T-helper 2 cell treated with Interferon-gamma antibody and Interleukin-4, amounts not matched to agents 100 ng/mL and 5 ng/mL, for 36 hours (primary cell): ENCODE data around the gene ARRDC1. TPM values are rescaled to one million over a fixed set of nuclear protein-coding genes. Genes with fewer than 3 reads are reported as not detected.

Source experiments
- intact Hi-C: fragments of 100-400 bp; cut with micrococcal nuclease; formaldehyde crosslinking; loops from one replicate; pipeline ENCODE4 v1.15.1; 2023
- total RNA-seq: library from RNA; stranded (reverse); gene quantifications from 2 replicates; pipeline ENCODE4 v1.2.3, GENCODE V29; 2022

Gene ARRDC1
- total RNA-seq, 1 donor from 2014 or later: 67.4 TPM

DNA sequence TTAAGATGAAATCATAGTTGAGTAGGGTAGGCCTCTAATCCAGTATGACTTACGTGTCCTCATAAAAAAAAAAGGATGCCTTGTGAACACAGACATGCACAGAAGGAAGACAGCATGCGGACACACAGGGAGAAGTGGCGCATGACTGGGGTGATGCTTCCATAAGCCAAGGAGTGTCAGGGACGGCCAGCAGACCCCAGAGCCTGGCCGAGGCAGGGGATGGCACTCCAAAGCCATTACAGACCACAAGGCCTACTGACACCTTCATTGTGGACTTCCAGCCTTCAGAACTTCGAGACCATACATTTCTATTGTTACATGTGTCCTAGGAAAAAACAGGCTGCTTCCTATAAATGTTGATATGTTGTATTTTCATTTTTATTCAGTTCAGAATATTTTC is 33.2 kb downstream of the ARRDC1 start:
- intact Hi-C loops: loop anchor here (1.0 kb wide), 1 partner anchor 19 kb away; the partner anchor contains the start of gene EHMT1

DNA sequence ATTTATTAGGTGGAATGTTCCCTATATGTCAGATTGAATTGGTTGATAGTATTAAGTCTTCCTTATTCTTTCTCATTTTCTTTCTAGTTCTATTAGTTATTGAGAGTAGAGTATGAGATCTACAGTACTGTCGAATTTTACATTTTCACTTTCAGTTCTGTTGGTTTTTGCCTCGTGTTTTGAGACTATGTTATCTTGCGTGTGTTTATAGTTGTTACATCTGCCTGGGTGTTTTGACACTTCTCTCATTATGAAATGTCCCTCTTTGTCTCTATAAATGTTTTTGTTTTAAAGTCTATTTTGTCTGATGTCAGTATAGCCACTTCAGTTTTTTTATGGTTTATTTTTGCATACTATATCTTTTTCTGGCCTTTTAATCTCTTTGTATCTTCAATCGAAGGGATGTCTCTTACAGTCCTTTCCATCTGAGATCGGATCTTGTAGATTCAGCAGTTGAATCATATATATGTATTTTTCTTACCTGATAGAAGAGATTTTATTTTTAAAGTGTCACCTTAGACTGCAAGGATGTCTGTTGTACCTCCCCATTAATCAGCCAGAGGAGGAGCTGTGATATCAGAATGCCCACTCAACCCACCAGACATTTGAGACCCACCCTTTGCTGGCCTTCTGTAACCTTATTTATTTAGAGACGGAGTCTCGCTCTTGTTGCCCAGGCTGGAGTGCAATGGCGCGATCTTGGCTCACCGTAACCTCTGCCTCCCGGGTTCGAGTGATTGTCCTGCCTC is 34.0 kb downstream of the ARRDC1 start:
- intact Hi-C loops: loop anchor here (1.0 kb wide), 1 partner anchor 20 kb away; the partner anchor contains the start of gene EHMT1

DNA sequence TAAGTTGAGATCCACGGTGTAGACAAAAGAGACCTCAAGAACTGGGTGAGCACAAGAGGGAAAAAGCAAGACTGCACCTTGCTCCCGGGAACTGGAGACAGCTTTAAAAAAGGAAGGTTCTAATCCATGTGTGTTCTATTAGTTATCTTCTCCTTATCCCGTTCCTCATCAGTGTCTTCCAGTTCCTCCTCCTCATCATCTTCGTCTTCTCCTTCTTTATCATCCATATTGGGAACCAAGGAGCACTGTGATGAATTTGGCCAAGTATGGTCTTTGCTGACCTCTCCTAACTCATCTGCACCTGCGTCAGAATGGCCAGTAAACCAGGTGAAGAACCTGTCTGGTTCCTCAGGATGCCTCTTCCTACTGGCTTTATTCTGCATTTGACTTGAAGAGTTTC is 35.4 kb downstream of the ARRDC1 start:
- intact Hi-C loops: no loop called here

DNA sequence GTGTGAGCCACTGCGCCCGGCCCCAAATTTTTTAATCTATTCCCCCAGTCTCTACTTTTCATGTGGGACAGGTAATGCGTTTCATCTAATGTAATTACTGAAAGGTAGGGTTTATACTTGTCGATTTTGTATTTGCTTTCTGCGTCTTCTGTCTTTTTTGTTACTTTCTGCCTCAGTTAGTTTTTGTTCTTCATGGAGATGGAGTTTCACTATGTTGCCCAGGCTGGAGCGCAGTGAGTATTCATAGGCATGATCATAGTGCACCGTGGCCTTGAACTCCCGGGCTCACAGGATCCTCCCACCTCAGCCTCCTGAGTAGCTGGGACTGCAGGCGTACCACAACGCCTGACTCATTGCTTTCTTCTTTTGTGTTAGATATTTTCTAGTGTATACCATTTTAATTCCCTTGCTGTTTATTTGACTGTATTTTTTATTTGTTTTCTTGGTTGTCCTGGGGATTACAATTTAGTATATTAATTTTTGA is 36.7 kb downstream of the ARRDC1 start:
- intact Hi-C loops: no loop called here

DNA sequence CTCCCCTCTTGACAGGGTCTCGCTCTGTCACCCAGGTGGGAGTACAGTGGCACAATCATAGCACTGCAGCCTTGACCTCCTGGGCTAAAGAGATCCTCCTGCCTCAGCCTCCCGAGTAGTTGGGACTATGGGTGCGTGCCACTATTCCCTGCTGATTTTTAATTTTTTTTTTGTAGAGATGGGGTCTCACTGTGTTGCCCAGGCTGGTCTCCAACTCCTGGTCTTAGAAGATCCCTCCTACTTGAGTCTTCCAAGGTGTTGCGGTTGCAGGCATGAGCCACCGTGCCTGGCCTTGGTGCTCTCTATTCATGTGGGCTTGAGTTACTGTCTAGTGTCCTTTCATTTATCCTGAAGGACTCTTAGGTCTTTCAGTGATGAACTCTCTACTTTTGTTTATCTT is 37.4 kb downstream of the ARRDC1 start:
- intact Hi-C loops: no loop called here

DNA sequence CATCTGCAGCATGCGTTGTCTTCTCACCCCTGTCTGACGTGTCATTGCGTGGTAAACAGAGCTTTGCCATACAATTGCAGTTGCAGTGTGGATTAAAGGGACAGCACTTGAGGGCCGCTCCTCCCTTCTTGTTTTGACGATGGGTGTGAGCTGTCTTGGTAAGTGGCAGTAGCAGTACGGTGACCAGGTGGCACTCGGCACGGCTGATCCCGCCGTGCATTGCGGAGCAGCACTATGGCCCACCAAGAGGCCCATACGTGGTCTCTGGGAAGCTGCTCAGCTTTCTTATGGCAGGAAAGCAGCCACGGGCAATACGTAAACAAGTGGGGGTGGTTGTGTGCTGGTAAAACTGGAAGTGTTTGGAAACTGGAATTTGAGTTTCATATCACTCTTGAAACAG is 38.4 kb downstream of the ARRDC1 start:
- intact Hi-C loops: no loop called here

DNA sequence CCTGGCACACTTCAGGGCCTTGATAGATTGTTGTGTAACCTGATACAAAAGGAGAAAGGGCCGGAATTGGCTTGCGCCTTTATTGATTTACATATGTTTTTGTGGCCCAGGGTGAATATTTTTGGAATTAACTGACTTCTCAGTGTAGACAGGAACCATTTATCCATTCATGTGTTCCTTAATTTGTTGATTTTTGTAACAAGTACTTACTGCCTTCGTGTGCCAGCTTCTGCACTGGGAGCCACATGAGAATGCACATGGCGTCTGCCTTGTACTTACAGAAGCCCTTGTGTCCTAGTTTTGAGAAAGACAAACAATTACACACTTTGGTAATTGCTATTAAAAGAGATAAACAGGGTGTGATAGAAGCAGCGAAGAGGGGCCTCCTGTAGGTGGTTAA is 39.7 kb downstream of the ARRDC1 start:
- intact Hi-C loops: no loop called here

DNA sequence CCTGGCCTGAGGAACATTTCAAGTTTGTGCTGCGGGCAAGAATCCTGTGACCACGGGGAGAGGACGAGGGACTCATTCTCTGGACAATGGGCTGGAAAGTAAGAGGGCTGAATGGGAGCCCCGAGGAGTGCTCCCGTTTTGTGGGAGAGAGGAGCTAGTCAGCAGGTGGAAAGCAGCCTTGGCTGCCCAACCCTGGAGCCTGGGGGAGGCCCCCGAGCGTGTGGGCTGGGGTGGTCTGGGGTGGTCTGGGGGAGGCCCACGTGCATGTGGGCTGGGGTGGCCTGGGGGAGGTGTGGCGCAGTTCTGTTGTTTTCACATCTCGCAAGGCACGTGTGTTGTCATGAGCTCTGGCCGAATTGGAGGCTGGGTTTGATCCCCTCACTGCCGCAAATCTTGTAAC is 40.9 kb downstream of the ARRDC1 start:
- intact Hi-C loops: no loop called here

DNA sequence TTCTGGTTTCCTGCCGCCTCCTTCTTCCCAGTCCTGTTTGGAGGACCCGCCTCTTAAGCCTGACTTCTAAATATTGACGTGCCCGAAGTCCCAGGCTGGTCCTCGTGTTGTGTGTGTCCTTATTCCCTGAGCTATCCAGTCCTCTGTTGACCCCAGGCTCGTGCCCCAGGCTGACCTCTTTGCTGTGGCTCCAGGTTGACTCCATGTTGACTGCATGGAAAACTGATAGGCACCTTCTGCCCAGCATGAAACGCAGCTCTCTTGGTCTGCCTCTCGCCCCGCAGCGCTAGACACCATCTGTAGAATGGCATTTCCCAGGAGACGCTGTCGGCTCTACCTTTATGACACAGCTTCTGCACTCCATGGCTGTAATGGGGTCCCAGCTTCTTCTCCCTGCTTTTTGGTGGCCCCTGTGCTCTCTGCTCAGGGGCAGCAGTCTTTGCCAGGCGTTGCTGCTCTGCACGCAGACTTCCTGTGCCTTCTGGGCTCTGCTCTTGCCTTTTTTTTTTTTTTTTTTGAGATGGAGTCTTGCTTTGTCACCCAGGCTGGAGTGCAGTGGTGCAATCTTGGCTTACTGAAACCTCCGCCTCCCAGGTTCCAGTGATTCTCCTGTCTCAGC is 41.7 kb downstream of the ARRDC1 start:
- intact Hi-C loops: no loop called here

DNA sequence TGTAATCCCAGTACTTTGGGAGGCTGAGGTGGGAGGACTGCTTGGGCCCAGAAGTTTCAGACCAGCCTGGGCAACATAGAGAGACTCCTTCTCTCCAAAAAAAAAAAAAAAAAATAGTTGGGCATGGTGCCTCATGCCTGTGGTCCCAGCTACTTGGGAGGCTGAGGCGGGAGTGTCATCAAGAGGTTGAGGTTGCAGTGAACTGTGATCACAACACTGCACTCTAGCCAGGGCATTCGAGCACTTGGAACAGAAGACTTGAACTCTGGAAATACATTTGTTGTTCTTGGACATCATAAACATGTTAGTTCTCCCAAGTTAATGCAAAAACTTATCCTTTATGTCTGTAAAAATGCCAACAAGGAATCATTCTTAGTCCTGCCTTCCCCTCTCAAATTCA is 42.9 kb downstream of the ARRDC1 start:
- intact Hi-C loops: no loop called here

DNA sequence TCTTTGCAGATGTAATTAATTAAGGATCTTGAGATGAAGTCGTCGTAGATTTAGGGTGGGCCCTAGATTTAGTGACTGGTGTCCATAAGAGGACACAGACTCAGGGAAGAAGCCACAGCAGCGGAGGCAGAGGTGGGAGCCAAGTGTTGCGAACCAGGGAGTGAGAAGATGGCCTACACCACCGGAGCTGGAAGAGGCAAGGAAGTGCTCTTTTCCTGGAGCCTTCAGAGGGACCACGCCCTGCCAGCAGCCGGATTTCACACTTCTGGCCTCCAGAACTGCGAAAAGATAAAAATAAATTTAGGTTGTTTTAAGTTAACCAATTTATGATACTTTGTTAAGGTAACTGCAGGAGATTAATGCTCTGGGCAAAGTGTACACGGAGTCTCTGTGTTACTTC is 44.1 kb downstream of the ARRDC1 start:
- intact Hi-C loops: no loop called here

DNA sequence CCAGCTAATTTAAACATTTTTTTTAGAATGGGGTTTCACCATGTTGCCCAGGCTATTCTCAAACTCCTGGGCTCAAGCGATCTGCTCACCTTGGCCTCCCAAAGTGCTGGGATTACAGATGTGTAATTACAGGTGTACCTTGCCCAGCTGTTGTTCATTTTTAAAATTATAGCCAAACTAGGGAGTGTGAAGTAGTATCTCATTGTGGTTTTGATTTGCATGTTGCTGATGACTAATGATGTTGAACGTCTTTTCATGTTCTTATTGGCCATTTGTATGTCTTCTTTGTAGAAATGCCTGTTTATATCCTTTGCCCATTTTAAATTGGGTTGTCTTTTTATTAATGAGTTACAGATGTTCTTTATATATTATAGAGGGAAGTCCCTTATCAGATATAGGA is 44.8 kb downstream of the ARRDC1 start:
- intact Hi-C loops: no loop called here

DNA sequence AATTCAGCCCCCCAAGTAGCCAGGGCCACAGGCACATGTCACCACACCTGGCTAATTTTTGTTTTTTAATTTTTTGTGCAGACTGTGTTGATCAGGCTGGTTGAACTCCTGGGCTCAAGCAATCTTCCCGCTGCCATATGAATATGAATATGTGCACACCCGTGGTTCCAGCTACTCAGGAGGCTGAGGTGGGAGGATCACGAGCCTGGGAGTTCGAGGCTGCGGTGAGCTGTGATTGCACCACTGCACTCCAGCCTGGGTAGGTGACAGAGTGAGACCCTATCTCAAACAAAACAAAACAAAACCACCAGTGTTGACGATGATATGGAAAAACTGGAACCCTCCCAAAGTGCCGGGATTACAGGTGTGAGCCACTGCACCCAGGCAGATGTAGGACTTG is 45.3 kb downstream of the ARRDC1 start:
- intact Hi-C loops: no loop called here

DNA sequence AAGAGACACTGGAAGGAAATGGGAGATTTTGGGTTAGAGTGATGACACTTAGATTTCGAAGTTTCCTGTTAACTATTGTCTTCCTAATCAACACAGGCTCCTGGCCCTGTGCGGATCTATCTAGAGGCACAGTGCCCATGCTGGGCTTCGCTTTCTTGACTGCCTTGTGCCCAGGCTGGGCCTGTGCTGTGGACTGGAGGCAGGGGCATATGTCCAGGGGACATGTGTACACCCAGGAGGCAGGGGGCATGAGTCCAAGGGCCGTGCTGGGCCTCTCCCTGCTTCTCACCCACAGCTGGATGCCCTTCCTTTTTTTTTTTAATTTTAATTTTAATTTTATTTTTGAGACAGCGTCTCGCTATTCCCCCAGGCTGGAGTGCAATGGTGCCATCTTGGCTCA is 50.9 kb downstream of the ARRDC1 start:
- intact Hi-C loops: no loop called here

DNA sequence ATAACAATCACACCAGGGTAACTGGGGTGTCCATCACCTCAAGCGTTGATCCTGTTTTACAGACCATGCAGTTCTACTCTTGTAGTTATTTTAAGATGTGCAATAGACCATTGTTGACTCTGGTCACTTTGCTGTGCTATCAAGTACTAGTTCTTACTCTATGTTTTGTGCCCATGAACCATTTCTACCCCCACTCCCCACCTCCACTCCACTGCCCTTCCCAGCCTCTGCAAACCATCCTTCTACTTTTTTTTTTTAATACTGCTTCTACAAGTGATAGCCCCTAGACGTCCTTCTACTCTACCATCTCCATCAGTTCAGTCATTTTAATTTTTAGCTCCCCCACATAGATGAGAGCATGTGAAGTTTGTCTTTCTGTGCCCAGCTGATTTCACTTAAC is 52.1 kb downstream of the ARRDC1 start:
- intact Hi-C loops: no loop called here

DNA sequence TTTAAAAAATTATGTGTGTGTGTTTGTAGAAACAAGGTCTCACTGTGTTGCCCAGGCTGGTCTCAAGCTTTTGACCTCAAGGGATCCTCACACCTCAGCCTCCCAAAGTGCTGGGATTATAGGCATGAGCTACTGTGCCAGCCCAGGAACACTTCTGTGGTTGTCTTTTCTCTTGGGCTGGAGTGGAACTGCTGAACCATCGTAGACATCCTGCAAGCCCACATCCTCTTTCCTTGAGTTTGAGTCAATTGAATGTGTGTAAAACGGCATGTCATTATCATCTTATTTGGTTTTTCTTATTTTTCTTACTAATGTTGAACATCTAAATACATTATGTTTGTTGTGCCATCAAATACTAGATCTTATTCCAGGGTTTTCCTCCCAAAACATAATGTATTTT is 53.3 kb downstream of the ARRDC1 start:
- intact Hi-C loops: no loop called here

DNA sequence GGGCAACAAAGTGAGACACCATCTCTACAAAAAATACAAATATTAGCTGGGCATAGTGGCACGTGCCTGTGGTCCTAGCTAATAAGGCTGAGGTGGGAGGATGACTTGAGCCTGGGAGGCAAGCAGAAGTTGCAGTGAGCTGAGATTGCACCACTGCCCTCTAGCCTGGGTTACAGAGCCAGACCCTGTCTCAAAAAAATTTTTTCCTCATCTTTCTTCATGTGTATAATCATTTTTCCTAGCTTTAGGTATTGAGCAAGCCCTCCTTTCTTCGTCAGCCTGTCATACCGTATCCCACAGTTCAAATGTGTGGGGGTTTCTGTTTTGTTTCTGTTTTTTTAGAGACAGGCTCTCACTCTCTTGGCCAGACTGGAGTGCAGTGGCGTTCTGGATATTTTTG is 54.7 kb downstream of the ARRDC1 start:
- intact Hi-C loops: no loop called here

DNA sequence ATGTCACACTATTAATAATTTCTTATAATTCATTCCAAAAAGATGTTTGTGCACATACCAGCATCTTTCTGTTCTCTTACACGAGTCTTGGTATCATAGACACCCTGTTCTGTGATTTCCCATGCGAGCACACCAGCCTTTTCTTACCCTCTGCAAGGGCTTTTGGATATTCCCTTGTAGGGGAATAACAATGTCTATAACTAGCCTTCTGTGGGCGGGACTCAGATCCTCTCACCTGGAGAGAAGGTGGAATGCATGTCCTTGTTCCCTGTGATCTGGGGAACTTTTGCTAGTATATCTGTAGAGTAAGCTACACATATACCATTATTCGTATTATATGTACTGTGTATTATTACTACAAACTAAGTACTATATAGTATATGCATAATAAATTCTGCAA is 58.1 kb downstream of the ARRDC1 start:
- intact Hi-C loops: no loop called here

DNA sequence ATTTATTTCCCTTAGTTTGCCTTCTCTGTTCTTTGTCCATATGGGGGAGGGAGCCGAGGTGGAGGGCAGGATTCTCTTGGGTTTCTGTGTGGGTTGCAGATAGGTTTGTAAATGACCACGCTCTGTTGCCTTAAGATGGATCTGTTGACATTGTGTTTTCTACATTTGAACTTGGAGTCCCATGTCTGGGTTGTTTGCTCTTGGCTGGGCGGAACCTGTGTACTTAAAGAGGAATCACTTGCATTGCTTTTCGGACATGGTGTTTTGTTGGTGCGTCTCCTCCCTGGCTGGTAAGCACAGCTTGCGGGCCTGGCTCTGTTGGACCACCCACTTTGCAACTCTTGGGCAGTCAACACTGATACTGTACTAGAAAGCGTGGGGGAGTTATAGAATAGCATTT is 59.2 kb downstream of the ARRDC1 start:
- intact Hi-C loops: no loop called here
